ENCODE results near the gene GLB1L2.
"Not testable (repeated sequence)": the region's sequence is repeated elsewhere in the genome, so short reads cannot be mapped to it uniquely, and the experiment has no call there.

The GLB1L2 gene

DNA sequence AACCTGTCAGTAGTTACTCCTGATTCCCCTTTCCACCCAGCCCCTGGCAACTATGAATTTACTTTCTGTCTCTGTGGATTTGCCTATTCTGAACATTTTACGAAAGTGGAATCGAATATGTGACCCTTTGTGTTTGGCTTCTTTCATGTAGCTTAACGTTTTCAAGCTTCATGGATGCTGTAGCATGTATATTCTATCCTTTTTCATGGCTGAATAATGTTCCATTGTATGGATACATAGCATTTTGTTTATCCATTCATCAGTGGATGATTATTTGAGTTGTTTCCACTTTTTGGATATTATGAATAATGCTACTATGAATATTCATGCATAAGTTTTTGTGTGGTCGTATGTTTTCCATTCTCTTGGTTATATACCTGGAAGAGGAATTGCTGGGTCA is 9.2 kb upstream of the GLB1L2 start:
- DNase-seq, result no peak

GRCh38 chr11:134328433-134328832 is 3.4 kb upstream of the GLB1L2 start:
- DNase-seq, result no peak

GRCh38 chr11:134330611-134331353 is 1.0 kb upstream of the GLB1L2 start:
- DNase-seq, result no peak

DNA sequence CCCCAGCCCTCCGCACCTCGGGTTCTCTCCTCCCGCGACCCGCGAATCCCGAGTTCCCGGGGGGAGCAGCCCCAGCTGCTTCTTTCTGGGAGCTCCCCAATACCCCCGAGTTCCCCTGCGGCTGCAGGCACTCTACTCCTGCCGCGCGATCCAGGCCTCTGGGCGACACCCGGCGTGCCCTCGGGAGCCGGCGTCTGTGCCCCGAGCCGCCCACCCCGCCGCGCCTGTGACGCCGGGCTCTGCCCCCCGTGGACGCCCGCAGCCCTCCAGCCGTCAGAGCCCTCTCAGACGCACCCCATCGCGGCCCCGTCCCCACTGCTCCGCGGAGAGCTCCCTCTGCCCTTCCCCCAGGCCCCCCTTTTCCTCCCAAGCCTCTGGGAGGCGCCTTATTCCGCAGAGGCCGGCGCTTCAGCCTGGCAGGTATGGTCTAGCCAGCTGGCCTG is 422 bp downstream of the GLB1L2 start:
- DNase-seq, result no peak

- DNase-seq, result no peak
Measured at GRCh38 chr11:134332782-134333181, 994 bp downstream of the GLB1L2 start.

- DNase-seq, result no peak
Measured at GRCh38 chr11:134333312-134333711, 1.5 kb downstream of the GLB1L2 start.

GRCh38 chr11:134333946-134334345 is 2.2 kb downstream of the GLB1L2 start:
- DNase-seq, result no peak

DNA sequence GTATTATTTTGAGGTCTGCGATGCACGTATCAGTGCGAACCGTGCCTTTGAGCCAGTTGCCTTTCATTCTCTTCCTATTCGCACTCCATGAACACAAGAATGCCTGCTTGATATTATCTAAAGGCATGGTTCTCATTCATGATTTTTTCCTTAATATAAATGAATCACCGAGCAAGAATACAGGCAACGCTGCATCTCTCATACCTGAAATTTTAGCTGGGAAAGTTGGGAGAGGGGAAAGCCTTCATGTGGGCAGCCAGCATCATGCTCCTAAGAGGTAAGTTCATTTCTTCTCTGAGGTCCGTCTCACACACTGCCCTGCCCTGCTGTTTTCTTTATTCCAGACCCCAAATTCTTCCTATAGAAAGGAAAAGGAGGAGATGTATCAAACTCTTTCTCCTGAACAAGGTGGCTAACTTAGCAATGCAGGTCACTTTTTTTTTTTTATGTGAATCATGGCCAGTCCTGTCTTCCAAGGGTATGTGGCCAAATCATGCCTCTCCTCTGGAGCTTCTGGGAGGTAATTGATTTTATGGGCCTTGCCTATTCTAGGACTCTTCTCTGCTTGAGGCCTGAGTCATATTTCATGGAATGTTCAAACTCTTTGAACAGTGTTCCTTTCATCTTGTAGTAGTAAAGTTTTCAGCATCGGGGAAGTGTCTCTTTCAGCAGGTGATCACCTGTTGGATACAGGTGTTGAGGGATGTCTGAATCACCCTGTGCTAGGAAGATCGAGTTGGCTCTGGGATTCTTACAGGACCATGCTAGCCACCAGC is 3.2 kb downstream of the GLB1L2 start:
- no peak for DNase-seq

GRCh38 chr11:134337051-134337450 is 5.3 kb downstream of the GLB1L2 start:
- no peak for DNase-seq

- no peak for DNase-seq
Measured at GRCh38 chr11:134338068-134338467, 6.3 kb downstream of the GLB1L2 start.

DNA sequence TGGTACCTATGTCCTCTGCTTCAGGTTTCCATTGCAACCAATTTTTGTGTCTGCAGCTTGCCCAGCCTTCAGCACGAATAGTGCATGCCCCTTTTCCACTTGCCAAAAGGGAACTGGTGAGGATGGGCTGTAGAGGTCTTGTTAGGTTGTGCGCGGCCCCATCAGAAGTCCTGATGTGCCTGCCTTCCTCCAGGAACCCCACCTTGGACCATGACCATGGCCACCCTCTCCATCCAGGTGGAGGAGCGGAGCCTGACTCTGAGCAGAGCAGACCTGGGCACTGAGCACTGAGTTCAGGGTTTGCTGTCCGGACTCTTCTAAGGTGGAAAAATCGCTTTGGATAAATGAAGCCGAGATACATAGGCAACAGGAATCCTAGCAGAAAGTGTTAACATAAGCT is 6.9 kb downstream of the GLB1L2 start:
- DNase-seq, result no peak

DNA sequence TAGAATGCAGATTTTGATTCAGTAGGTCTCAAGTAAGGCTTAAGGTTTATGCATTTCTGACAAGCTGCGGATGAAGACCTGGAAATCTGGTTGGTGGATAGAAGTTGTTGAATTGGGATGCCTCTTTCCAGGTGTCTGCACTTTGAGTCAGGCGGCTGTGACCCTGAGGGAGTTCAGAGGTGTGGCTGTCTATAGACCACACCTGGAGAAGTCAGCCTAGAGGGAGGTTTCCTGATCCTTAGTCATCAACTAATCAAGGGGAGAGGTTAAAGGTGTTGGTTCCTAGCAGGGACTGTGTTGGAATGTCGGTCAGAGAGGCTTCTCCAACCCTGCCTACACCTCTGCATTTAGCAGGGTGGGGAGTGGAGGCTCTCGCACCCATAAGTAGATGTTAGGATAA is 8.0 kb downstream of the GLB1L2 start:
- DNase-seq, result no peak

GRCh38 chr11:134340354-134340964 is 8.7 kb downstream of the GLB1L2 start:
- no peak for DNase-seq

GRCh38 chr11:134341805-134342571 is 10.2 kb downstream of the GLB1L2 start:
- DNase-seq, result no peak

DNA sequence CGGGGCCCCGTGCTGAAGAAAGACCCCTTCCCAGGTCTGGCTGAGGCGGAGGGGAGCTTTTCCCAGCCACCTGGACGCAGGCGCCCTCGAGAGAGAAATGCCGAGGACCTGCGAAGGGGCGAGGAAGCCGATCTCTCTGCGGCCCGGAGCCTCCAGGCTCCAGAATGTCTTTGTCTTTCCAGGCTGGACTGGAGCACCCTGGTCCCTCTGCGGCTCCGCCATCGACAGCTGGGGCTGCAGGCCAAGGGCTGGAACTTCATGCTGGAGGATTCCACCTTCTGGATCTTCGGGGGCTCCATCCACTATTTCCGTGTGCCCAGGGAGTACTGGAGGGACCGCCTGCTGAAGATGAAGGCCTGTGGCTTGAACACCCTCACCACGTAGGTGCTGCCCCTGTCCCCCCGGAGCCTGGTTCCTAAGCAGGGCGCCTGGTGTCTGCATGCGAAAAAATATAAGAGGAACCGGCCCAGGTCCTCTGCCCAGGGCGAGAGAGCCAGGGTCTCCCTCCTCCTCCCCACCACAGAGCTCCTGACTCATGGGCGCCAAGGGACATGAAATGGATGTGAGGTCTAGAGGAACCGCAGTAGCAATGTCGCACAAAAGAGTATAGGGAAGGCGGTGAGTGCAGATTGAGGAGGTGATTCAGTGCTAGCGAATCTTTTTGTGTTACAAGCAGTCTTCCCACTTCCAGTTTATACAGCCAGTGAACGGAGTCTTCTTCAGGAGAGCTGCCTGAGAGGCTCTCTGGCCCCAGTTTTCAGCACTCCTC is 11.0 kb downstream of the GLB1L2 start:
- no peak for DNase-seq

- DNase-seq, result no peak
Measured at GRCh38 chr11:134343646-134344045, 11.9 kb downstream of the GLB1L2 start.

DNA sequence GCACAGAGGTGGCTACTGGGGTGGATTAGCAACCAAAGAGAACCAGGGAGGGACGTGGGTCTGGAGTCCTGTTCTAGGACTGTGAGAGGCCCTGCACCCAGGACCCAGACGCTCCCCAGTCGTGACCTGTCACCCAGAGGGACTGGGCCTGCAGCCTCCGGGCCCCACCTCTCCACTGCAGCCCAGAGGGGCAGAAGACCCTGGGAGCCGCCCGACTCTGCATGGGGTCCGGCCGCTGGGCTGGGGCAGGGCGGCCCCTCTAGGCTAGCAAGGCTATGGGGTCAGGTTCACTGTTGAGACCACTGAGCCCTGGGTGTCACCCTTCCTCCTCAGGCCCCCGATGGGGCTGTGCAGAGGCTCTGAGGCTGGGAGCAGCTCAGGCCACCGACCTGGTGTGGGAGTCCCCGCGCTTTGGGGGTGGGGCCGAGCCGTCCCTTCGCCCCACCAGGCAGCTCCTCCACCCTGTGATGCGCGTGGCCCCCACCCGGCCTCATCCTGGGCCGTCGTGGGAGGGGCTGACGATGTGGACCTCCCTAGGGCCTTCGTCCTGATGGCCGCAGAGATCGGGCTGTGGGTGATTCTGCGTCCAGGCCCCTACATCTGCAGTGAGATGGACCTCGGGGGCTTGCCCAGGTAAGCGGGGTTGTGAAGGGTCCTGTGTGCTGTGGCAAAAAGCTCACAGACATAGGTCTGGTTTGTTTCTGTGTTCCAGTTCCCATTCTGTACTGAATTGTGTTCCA is 12.9 kb downstream of the GLB1L2 start:
- not testable (repeated sequence) for DNase-seq

- DNase-seq, result no peak
Measured at GRCh38 chr11:134345237-134345550, 13.4 kb downstream of the GLB1L2 start.

- DNase-seq, result no peak
Measured at GRCh38 chr11:134346101-134346975, 14.6 kb downstream of the GLB1L2 start.

DNA sequence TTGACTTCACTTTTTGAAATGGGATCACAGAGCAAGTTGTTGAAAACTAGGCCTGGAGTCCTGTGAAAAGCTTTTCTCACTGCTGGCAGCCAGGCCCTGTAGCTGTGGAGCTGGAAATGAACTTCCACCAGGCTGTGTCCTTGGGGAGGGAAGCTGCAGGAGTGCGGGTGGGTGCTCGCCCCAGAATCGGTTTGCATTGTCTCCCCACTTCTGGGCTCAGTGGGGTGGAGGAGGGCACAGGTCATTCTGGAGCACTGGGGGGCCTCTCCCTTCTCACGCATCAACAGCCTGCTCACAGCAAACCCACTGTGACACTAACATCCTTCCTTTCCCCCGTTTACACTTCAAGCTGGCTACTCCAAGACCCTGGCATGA is 15.2 kb downstream of the GLB1L2 start:
- DNase-seq, result no peak

GRCh38 chr11:134347441-134347840 is 15.7 kb downstream of the GLB1L2 start:
- DNase-seq, result no peak

All from DMS 273 treated with DMSO at 0.1 percent for 48 hours (cell line).